GM10248 (cell line): Measurements from ENCODE around the gene HRH3.

Experiments used
- CTCF ChIA-PET: fragments of 300-600 bp; sonication (Branson Sonifier 250); formaldehyde crosslinking; extraction: SDS; loops from one replicate; lab custom pipeline; 2021; ENCODE audit warnings: antibody characterized with exemption; lab: Yijun Ruan, JAX
- POLR2A ChIA-PET: fragments of 350-650 bp; sonication (Branson Sonifier 250); formaldehyde crosslinking; extraction: SDS; loops from one replicate; lab custom pipeline; 2020; ENCODE audit warnings: antibody characterized with exemption; lab: Yijun Ruan, JAX
- DNase-seq: peaks from one replicate; pipeline ENCODE4 v3.0.0; 2012; ENCODE audit errors: extremely low spot score
- TF ChIP-seq, protein P1 (sequence below): IDR thresholded peaks from 2 replicates; pipeline ENCODE4 v1.5.1; 2012; ENCODE audit warnings: mild to moderate bottlenecking, low read depth; ENCODE audit errors: extremely low read depth, missing control alignments, control extremely low read depth

Gene HRH3

GRCh38 chr20:62236766-62237513 is 16.9 kb upstream of the HRH3 start:
- ChIA-PET POLR2A (no interaction called here), CTCF (interaction anchor here (1.1 kb wide), 2 partner anchors 10 to 145 kb away, joined by 3 to 4 read pairs; no protein-coding TSS in a partner anchor)
- TF ChIP-seq, protein P1, sequence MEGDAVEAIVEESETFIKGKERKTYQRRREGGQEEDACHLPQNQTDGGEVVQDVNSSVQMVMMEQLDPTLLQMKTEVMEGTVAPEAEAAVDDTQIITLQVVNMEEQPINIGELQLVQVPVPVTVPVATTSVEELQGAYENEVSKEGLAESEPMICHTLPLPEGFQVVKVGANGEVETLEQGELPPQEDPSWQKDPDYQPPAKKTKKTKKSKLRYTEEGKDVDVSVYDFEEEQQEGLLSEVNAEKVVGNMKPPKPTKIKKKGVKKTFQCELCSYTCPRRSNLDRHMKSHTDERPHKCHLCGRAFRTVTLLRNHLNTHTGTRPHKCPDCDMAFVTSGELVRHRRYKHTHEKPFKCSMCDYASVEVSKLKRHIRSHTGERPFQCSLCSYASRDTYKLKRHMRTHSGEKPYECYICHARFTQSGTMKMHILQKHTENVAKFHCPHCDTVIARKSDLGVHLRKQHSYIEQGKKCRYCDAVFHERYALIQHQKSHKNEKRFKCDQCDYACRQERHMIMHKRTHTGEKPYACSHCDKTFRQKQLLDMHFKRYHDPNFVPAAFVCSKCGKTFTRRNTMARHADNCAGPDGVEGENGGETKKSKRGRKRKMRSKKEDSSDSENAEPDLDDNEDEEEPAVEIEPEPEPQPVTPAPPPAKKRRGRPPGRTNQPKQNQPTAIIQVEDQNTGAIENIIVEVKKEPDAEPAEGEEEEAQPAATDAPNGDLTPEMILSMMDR: no peak
- no peak for DNase-seq

- ChIA-PET CTCF (interaction anchor here (1.1 kb wide), 1 partner anchor 9 kb away, joined by 3 read pairs; no protein-coding TSS in a partner anchor), POLR2A (no interaction called here)
- no peak for DNase-seq
- TF ChIP-seq, protein P1: no peak
Observed at GRCh38 chr20:62236200-62236599, 16.1 kb upstream of the HRH3 start.

DNA sequence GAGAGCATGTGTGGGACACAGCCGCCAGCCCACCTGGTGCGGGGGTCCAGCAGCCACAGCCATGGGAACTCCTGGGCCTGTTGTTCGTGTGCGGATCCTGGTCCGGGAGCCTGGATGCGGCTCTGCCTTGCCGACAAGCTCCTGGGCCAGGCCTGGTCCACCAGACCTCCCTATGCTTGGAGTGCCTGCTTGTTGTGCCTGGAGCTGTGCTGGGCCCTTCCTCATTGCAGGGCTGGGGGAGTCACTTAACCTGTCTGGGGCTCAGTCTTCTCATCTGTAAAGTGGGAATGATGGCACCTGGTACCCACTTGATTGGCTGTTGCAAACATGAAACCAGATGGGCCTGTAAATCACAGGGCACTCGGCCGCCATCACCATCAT is 15.7 kb upstream of the HRH3 start:
- no peak for DNase-seq
- TF ChIP-seq, protein P1: no peak
- ChIA-PET POLR2A (no interaction called here), CTCF (interaction anchor here (1.1 to 1.3 kb wide), 2 partner anchors 9 to 19 kb away, joined by 3 read pairs; no protein-coding TSS in a partner anchor)

GRCh38 chr20:62235001-62235776 is 15.1 kb upstream of the HRH3 start:
- ChIA-PET POLR2A (no interaction called here), CTCF (interaction anchor here (1.3 kb wide), 1 partner anchor 18 kb away, joined by 3 read pairs; no protein-coding TSS in a partner anchor)
- DNase-seq: no peak
- TF ChIP-seq, protein P1: no peak

DNA sequence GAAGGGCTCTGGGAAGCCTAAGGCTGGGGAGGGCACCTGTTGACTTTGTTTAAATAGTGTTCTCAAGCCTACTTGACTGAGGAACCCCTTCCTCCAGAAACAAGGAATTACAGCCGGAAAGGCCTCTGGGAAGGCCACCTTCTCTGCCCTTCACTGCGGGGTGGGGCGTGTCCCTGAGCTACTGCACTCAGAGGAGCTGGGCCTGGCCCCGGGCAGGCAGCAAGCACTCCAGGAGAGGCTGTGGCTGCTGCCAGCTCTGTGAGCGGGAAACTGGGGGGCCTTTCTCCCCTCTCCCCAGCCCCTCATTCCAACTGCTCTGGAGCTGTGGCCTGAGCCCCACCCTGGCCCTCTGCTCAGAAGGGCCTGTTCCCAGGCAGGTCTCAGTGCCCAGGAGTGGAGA is 14.3 kb upstream of the HRH3 start:
- POLR2A ChIA-PET: no interaction called here

GRCh38 chr20:62233684-62234083 is 13.6 kb upstream of the HRH3 start:
- ChIA-PET POLR2A (no interaction called here), CTCF (interaction anchor here (1.4 kb wide), 1 partner anchor 24 kb away, joined by 3 read pairs; no protein-coding TSS in a partner anchor)
- no peak for DNase-seq
- TF ChIP-seq, protein P1: no peak

More for the DNA sequence above, 14.3 kb upstream of the HRH3 start:
- CTCF ChIA-PET: interaction anchor here (1.3 to 1.4 kb wide), 2 partner anchors 17 to 24 kb away, joined by 3 read pairs; no protein-coding TSS in a partner anchor
- TF ChIP-seq, protein P1: no peak
- no peak for DNase-seq
